ENCODE measurements around the gene ZDHHC11. TPM values are rescaled to one million over a fixed set of nuclear protein-coding genes. Genes with fewer than 3 reads are reported as not detected.
"Not testable (repeated sequence)": the region's sequence is repeated elsewhere in the genome, so short reads cannot be mapped to it uniquely, and the experiment has no call there.

The ZDHHC11 gene
- total and polyA plus RNA-seq, 8 donors = 14.6 to 37.1 (median 25.8) TPM

DNA sequence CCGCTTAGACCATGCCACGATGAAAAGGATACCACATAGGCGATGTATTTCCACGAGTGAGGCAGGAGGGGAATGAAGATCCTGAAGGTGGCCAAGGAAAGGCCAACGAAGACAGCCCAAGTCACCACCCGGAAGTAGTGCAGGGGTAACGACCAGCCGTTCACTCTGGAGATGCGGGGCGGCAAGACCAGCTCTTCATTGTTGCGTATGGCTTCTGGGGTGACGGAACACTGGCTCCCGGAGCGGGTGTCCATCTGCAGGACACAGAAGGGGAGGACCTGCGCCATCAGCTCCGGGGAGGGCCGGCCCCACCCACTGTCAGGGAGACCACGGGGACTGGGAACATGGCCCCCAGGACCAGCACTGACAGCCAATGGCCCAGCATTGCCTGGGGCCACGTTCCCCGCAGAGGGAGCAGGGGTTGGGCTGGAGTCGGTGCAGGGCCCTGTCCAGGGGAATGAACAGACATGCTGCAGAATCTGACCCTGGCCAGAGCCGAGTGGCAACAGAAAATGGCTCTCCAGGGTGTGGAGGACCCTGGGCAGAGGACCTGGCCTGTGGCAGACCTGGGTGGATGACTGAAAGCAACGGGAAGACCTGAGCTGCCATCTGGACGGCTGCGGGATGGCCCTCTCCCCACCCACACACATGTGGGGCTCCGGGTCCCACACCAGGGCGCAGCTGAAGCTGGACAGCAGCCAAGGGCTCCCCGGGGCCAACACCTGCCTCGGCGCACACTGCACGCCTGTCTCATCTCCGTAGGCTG is 83.9 kb downstream of the ZDHHC11 start:
- Histone ChIP-seq H3K36me3 (peaks cover 0 to 6% of the 10 kb centered on the region in 2 donors), H3K9me3 (no peaks in the 10 kb centered on the region), H3K4me1 (no peaks in the 10 kb centered on the region), H3K27me3 (no peaks in the 10 kb centered on the region), H3K27ac (no peak overlapping the region), H3K4me3 (no peak overlapping the region)
- TF ChIP-seq CTCF (IDR thresholded peaks at IDR 0.05) = no peak
- ATAC-seq (no peak), DNase-seq (peak in 1 of 4 donors; percentile 59)
- intact Hi-C loops (cut with DNase I) = loop anchor here in 1 of 2 donors (10.0 kb wide), 1 partner anchor 72 kb away; the partner anchor contains the start of gene TPPP

- H3K27me3 ChIP-seq = no peaks in the 10 kb centered on the region
- no peak for TF ChIP-seq CTCF (IDR thresholded peaks at IDR 0.05)
- intact Hi-C loops (cut with DNase I) = loop anchor here in 1 of 2 donors (10.0 kb wide), 1 partner anchor 71 kb away; the partner anchor contains the start of gene TPPP
- peaks cover 0 to 6% of the 10 kb centered on the region in 2 donors for H3K36me3 ChIP-seq
- H3K4me1 ChIP-seq = no peaks in the 10 kb centered on the region
- ATAC-seq (no peak), DNase-seq (peak in 1 of 4 donors; percentile 69)
- no peak overlapping the region for H3K27ac ChIP-seq
- H3K9me3 ChIP-seq = no peaks in the 10 kb centered on the region
- H3K4me3 ChIP-seq = no peak overlapping the region
These were observed 84.7 kb downstream of the ZDHHC11 start for GRCh38 chr5:765948-766631.

- no peak for TF ChIP-seq CTCF (IDR thresholded peaks at IDR 0.05)
- DNase-seq (peak in 1 of 4 donors; percentile 73), ATAC-seq (no peak)
- Histone ChIP-seq H3K9me3 (no peaks in the 10 kb centered on the region), H3K27ac (no peak overlapping the region), H3K4me3 (no peak overlapping the region), H3K4me1 (peaks cover 8% of the 10 kb centered on the region in 2 donors), H3K36me3 (peaks cover 0 to 6% of the 10 kb centered on the region in 2 donors), H3K27me3 (no peaks in the 10 kb centered on the region)
- intact Hi-C loops (cut with DNase I) = loop anchor here in 1 of 2 donors (10.0 kb wide), 1 partner anchor 69 kb away; the partner anchor contains the start of gene TPPP
These were observed 86.6 kb downstream of the ZDHHC11 start for GRCh38 chr5:763998-764781.

DNA sequence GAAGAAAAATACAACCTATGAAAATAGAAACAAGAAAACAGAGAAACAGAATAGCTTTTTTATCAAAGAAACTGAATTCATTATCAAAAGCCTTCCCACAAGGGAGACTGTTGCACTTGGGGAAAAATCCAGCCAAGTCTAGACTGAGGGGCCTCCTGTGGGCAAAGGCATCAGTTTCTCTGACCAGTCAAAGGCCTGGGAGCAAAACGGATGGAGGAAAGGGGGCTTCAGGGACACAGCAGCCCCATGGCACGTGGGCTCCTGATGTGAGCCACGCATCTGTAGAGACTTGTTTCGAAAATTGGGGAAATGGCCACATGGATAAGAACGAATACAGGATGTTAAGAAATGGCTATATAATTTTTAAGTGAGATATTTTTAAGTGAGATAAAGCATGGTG is 87.4 kb downstream of the ZDHHC11 start:
- ATAC-seq (no peak), DNase-seq (no peak)
- intact Hi-C loops (cut with DNase I) = loop anchor here in 1 of 2 donors (10.0 kb wide), 1 partner anchor 69 kb away; the partner anchor contains the start of gene TPPP

GRCh38 chr5:762996-763395 is 87.8 kb downstream of the ZDHHC11 start:
- H3K27me3 ChIP-seq, H3K36me3 ChIP-seq, ATAC-seq, H3K9me3 ChIP-seq, DNase-seq, H3K4me3 ChIP-seq: not testable (repeated sequence)
- peak overlapping the region in 1 of 2 donors; percentile 37 for H3K27ac ChIP-seq
- intact Hi-C loops (cut with DNase I) = loop anchor here in 1 of 2 donors (10.0 kb wide), 1 partner anchor 68 kb away; the partner anchor contains the start of gene TPPP
- H3K4me1 ChIP-seq = peaks cover 19 to 20% of the 10 kb centered on the region in 2 donors

More for the DNA sequence above, 87.4 kb downstream of the ZDHHC11 start:
- H3K4me3 ChIP-seq = no peak overlapping the region
- H3K27me3 ChIP-seq = no peaks in the 10 kb centered on the region
- H3K4me1 ChIP-seq = peaks cover 15 to 16% of the 10 kb centered on the region in 2 donors
- H3K9me3 ChIP-seq = no peaks in the 10 kb centered on the region
- TF ChIP-seq CTCF (IDR thresholded peaks at IDR 0.05) = no peak
- H3K36me3 ChIP-seq = peaks cover 0 to 6% of the 10 kb centered on the region in 2 donors
- H3K27ac ChIP-seq = no peak overlapping the region
